Panc1 (cell line): ENCODE measurements around the gene ENPP3.
A peak's percentile ranks its signal among the peaks of the same experiment; 100 is the strongest.

ENCODE experiments used
- POLR2AphosphoS5 ChIP-seq: IDR thresholded peaks from 2 replicates; pipeline ENCODE4 v1.6.1; 2012; ENCODE audit warnings: mild to moderate bottlenecking, low read depth, low read length, moderate library complexity
- TF ChIP-seq, protein P1 (sequence below): fragments of 450-650 bp; IDR thresholded peaks from 2 replicates; pipeline ENCODE4 v1.5.1; 2017; ENCODE audit warnings: mild to moderate bottlenecking
- TF ChIP-seq, protein P2 (sequence below), 2 experiments: IDR thresholded peaks; 2 replicates each; pipeline ENCODE4 v1.6.1; 2011 to 2012; ENCODE audit warnings: low read depth in 2 of 2, control low read depth in 1 of 2, low read length in 1 of 2, mild to moderate bottlenecking in 1 of 2, moderate library complexity in 1 of 2; ENCODE audit not compliant: insufficient read depth in 1 of 2

- no peak for TF ChIP-seq POLR2AphosphoS5
- TF ChIP-seq, protein P1, sequence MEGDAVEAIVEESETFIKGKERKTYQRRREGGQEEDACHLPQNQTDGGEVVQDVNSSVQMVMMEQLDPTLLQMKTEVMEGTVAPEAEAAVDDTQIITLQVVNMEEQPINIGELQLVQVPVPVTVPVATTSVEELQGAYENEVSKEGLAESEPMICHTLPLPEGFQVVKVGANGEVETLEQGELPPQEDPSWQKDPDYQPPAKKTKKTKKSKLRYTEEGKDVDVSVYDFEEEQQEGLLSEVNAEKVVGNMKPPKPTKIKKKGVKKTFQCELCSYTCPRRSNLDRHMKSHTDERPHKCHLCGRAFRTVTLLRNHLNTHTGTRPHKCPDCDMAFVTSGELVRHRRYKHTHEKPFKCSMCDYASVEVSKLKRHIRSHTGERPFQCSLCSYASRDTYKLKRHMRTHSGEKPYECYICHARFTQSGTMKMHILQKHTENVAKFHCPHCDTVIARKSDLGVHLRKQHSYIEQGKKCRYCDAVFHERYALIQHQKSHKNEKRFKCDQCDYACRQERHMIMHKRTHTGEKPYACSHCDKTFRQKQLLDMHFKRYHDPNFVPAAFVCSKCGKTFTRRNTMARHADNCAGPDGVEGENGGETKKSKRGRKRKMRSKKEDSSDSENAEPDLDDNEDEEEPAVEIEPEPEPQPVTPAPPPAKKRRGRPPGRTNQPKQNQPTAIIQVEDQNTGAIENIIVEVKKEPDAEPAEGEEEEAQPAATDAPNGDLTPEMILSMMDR = peak; percentile 31; the same call in 1 of the 2 replicates
- TF ChIP-seq, protein P2, sequence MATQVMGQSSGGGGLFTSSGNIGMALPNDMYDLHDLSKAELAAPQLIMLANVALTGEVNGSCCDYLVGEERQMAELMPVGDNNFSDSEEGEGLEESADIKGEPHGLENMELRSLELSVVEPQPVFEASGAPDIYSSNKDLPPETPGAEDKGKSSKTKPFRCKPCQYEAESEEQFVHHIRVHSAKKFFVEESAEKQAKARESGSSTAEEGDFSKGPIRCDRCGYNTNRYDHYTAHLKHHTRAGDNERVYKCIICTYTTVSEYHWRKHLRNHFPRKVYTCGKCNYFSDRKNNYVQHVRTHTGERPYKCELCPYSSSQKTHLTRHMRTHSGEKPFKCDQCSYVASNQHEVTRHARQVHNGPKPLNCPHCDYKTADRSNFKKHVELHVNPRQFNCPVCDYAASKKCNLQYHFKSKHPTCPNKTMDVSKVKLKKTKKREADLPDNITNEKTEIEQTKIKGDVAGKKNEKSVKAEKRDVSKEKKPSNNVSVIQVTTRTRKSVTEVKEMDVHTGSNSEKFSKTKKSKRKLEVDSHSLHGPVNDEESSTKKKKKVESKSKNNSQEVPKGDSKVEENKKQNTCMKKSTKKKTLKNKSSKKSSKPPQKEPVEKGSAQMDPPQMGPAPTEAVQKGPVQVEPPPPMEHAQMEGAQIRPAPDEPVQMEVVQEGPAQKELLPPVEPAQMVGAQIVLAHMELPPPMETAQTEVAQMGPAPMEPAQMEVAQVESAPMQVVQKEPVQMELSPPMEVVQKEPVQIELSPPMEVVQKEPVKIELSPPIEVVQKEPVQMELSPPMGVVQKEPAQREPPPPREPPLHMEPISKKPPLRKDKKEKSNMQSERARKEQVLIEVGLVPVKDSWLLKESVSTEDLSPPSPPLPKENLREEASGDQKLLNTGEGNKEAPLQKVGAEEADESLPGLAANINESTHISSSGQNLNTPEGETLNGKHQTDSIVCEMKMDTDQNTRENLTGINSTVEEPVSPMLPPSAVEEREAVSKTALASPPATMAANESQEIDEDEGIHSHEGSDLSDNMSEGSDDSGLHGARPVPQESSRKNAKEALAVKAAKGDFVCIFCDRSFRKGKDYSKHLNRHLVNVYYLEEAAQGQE (IDR thresholded peaks at IDR 0.05; ENCODE audit: insufficient read depth in 1 of 2, low read depth in 2 of 2, low read length in 1 of 2) = no peak
These were observed 145.7 kb downstream of the ENPP3 start for GRCh38 chr6:131782764-131783163.
